K562 (cell line): ENCODE data around the gene CYSRT1. TPM values are rescaled to one million over a fixed set of nuclear protein-coding genes. Genes with fewer than 3 reads are reported as not detected.
A peak's percentile ranks its signal among the peaks of the same experiment; 100 is the strongest.

Experiments
- ATAC-seq: fragments of 200-7000 bp; cut with Tn5 transposase; 3 replicates; pipeline ENCODE4 v1.9.1; 2020; ENCODE audit warnings: moderate library complexity
- Bru-seq: library from RNA; stranded (reverse); fragments of 400-500 nt; gene quantifications from one replicate; lab custom pipeline; 2021; lab: Mats Ljungman, UMichigan
- BruChase-seq, 2 experiments: library from RNA; stranded (reverse); fragments of 400-500 nt; gene quantifications; one replicate each; lab custom pipeline; 2021; lab: Mats Ljungman, UMichigan
- BruUV-seq: library from RNA; stranded (reverse); fragments of 400-500 nt; replicated peaks from 2 replicates; lab custom pipeline; 2021; lab: Mats Ljungman, UMichigan
- CTCF ChIA-PET: fragments of 300-600 bp; formaldehyde crosslinking; extraction: SDS; loops from one replicate; lab custom pipeline; 2021; ENCODE audit warnings: low intra/inter-chr PET ratio; lab: Yijun Ruan, JAX
- POLR2A ChIA-PET: fragments of 300-600, 350-650 bp; sonication (Branson Sonifier 250); formaldehyde crosslinking; extraction: SDS; loops from one replicate; lab custom pipeline; 2021; ENCODE audit warnings: antibody characterized with exemption, inconsistent platforms; lab: Yijun Ruan, JAX
- DNase-seq, 4 experiments: peaks; one replicate each; pipeline versions ENCODE4 v3.0.0 to v3.0.0-alpha.2; 2011 to 2018; ENCODE audit warnings: low spot score in 3 of 4, mixed read lengths in 3 of 4; ENCODE audit errors: extremely low read depth in 1 of 4
- FAIRE-seq: peaks from 2 replicates; lab custom pipeline; 2011; peaks lifted over from hg19 to GRCh38; lab: Jason Lieb, UNC
- H2AFZ ChIP-seq: 2 replicates; pipeline ENCODE4 v1.6.0; 2011; ENCODE audit warnings: low read depth, low read length, control low read depth, inconsistent platforms
- H3K27ac ChIP-seq: fragments of 200-600 bp; 3 replicates; pipeline ENCODE4 v1.8.0; 2011; ENCODE audit warnings: low read depth, mild to moderate bottlenecking, control low read depth, inconsistent platforms, low read length, moderate library complexity, mixed read lengths; ENCODE audit errors: extremely low read depth
- H3K27me3 ChIP-seq, 2 experiments: fragments of 300-600 bp in 1 of 2; 2 replicates in 1 of 2; 3 replicates in 1 of 2; pipeline versions ENCODE4 v1.6.0 to v1.8.0; 2011; ENCODE audit warnings: inconsistent platforms in 2 of 2, low read length in 2 of 2, mild to moderate bottlenecking in 1 of 2, mixed read lengths in 1 of 2, moderate library complexity in 1 of 2; ENCODE audit not compliant: control insufficient read depth in 2 of 2, insufficient read depth in 2 of 2
- H3K36me3 ChIP-seq: fragments of 300-600 bp; 3 replicates; pipeline ENCODE4 v1.8.0; 2011; ENCODE audit warnings: mild to moderate bottlenecking, low read length, inconsistent platforms; ENCODE audit not compliant: control insufficient read depth, insufficient read depth
- H3K4me1 ChIP-seq, 2 experiments: fragments of 200-600 bp in 1 of 2; replicated peaks in 1 of 2; 2 replicates in 1 of 2; 3 replicates in 1 of 2; pipeline versions ENCODE4 v1.5.1 to v1.8.0; 2011; ENCODE audit warnings: inconsistent platforms in 2 of 2, low read length in 2 of 2, mild to moderate bottlenecking in 1 of 2, mixed read lengths in 1 of 2, moderate library complexity in 1 of 2; ENCODE audit not compliant: control insufficient read depth in 2 of 2, insufficient read depth in 2 of 2
- H3K4me2 ChIP-seq: 2 replicates; pipeline ENCODE4 v1.6.1; 2011; ENCODE audit warnings: low read length, control low read depth, inconsistent platforms, mixed read lengths; ENCODE audit not compliant: insufficient read depth
- H3K4me3 ChIP-seq: fragments of 200-600 bp; sonication (generic), shearing (Covaris generic); 2 replicates; pipeline ENCODE4 v1.5.1; 2016; ENCODE audit warnings: control low read depth, inconsistent platforms
- H3K79me2 ChIP-seq: fragments of 200-600 bp; 3 replicates; pipeline ENCODE4 v1.8.0; 2011; ENCODE audit warnings: low read length, inconsistent platforms; ENCODE audit not compliant: control insufficient read depth, insufficient read depth
- H3K9ac ChIP-seq, 2 experiments: 2 replicates each; pipeline versions ENCODE4 v1.6.0 to v1.6.1; 2011; ENCODE audit warnings: low read depth in 2 of 2, low read length in 2 of 2, control low read depth in 1 of 2, inconsistent platforms in 1 of 2, mild to moderate bottlenecking in 1 of 2, mixed read lengths in 1 of 2; ENCODE audit not compliant: insufficient read depth in 1 of 2
- H3K9me1 ChIP-seq: one replicate; pipeline ENCODE4 v1.6.0; 2011; ENCODE audit warnings: inconsistent platforms, mild to moderate bottlenecking, low read length, moderate library complexity; ENCODE audit not compliant: control insufficient read depth, insufficient read depth
- H3K9me3 ChIP-seq: replicated peaks from 2 replicates; pipeline ENCODE4 v1.5.1; 2011; ENCODE audit warnings: low read depth, low read length, inconsistent platforms; ENCODE audit not compliant: control insufficient read depth, insufficient read depth
- H4K20me1 ChIP-seq: replicated peaks from 2 replicates; pipeline ENCODE4 v1.6.1; 2011; ENCODE audit warnings: low read length, inconsistent platforms, mixed read lengths; ENCODE audit not compliant: control insufficient read depth, insufficient read depth
- CREB1 ChIP-seq, 2 experiments: sonication (generic) in 1 of 2; formaldehyde crosslinking in 1 of 2; IDR thresholded peaks; 2 replicates each; pipeline versions ENCODE4 v1.6.1 to v1.8.0; 2012 to 2022; ENCODE audit warnings: inconsistent platforms in 1 of 2, mild to moderate bottlenecking in 1 of 2, missing genetic modification reagents in 1 of 2, moderate library complexity in 1 of 2
- NFIC ChIP-seq: fragments of 450-650 bp; IDR thresholded peaks from 2 replicates; pipeline ENCODE4 v1.6.1; 2017; ENCODE audit warnings: mild to moderate bottlenecking, inconsistent platforms
- TFAP4 ChIP-seq: sonication (generic); formaldehyde crosslinking; IDR thresholded peaks from 2 replicates; pipeline ENCODE4 v1.8.0; 2022; ENCODE audit warnings: missing genetic modification reagents, mild to moderate bottlenecking, moderate library complexity, borderline replicate concordance
- WGBS: fragments of 100-300 bp; shearing (Covaris generic); methylation state at CpG from one replicate; pipeline ENCODE4 v1.1.6; 2016; ENCODE audit warnings: low coverage, mixed read lengths; ENCODE audit not compliant: insufficient coverage; ENCODE audit errors: missing lambda C conversion rate; 5-methylcytosine and 5-hydroxymethylcytosine counted together
- in situ Hi-C: fragments of 300-500 bp; cut with MboI; formaldehyde crosslinking; loops from 4 replicates; pipeline ENCODE4 v1.15.0; 2018; ENCODE audit warnings: inconsistent platforms, mixed read lengths
- intact Hi-C: fragments of 100-400 bp; cut with micrococcal nuclease; formaldehyde crosslinking; loops from 2 replicates; pipeline ENCODE4 v1.14.2; 2022
- long read RNA-seq, 3 experiments: library from polyadenylated mRNA in 2 of 3; library from RNA in 1 of 3; unstranded in 2 of 3; stranded (forward) in 1 of 3; transcript quantifications; one replicate each; pipeline ENCODE4 v2.0.0, GENCODE V29; 2019 to 2022
- polyA minus RNA-seq, 3 experiments: library from RNA; depleted of rRNA, polyadenylated mRNA; stranded (reverse); fragments of >200 nt; gene quantifications; 2 replicates each; pipeline ENCODE4 v1.2.3, GENCODE V29; 2011
- polyA plus RNA-seq, 8 experiments: library from polyadenylated mRNA; depleted of rRNA in 4 of 8; stranded (reverse) in 5 of 8; unstranded in 3 of 8; fragments of >200 nt; fragmentation: Nextera tagmentation in 2 of 8; fragmentation: Illumina TruSeq in 1 of 8; extraction: Ambion mirVana in 2 of 8; extraction: Trizol in 1 of 8; gene quantifications; 2 replicates each; pipeline versions ENCODE4 v1.2.1 to v1.2.3, GENCODE V29; 2011 to 2014; ENCODE audit warnings: inconsistent platforms in 1 of 8, missing spikeins in 1 of 8
- total RNA-seq, 7 experiments: library from RNA; depleted of rRNA in 6 of 7; stranded (reverse); fragments of >200 nt in 6 of 7; fragmentation: Illumina TruSeq in 2 of 7; extraction: Trizol in 2 of 7; gene quantifications; 2 replicates each; pipeline versions ENCODE4 v1.2.1 to v1.2.3, GENCODE V29; 2011 to 2021; ENCODE audit warnings: low replicate concordance in 1 of 7

Gene CYSRT1
- 1.2 TPM in 1 of 2 replicates, not detected in the other for total RNA-seq (2011; cell fraction: chromatin; rRNA removed; ENCODE audit: low replicate concordance)
- total RNA-seq (2011; cell fraction: nucleolus; rRNA removed): 0.92 and 1.2 TPM in 2 replicates
- total RNA-seq (2011; cell fraction: nucleoplasm; rRNA removed): 0.46 and 0.51 TPM in 2 replicates
- 0.41 and 0.73 TPM in 2 replicates for total RNA-seq (2014; rRNA removed)
- not detected in 2 replicates for total RNA-seq (2014; rRNA removed; fragmentation: Illumina TruSeq; extraction: Trizol)
- total RNA-seq (2015; rRNA removed; fragmentation: Illumina TruSeq; extraction: Trizol): 0.22 and 0.60 TPM in 2 replicates
- total RNA-seq (2021): 0.22 and 0.60 TPM in 2 replicates
- 0.24 and 0.91 TPM in 2 replicates for polyA plus RNA-seq (2011; rRNA removed)
- polyA plus RNA-seq (2011; cell fraction: cytosol; rRNA removed): 0.66 and 2.3 TPM in 2 replicates
- 0.42 and 0.61 TPM in 2 replicates for polyA plus RNA-seq (2011; cell fraction: nucleus; rRNA removed)
- polyA plus RNA-seq (2012): 0.47 and 1.4 TPM in 2 replicates
- 0.32 TPM in 1 of 2 replicates, not detected in the other for polyA plus RNA-seq (2014; fragmentation: Illumina TruSeq; extraction: Trizol)
- polyA plus RNA-seq (2014; fragmentation: Nextera tagmentation; extraction: Ambion mirVana): under 1 TPM in 1 of 2 experiments, not detected in 1; 0.04 TPM
- polyA plus RNA-seq (2014; rRNA removed): 0.15 and 1.4 TPM in 2 replicates
- 0.32 TPM in 1 of 2 replicates, not detected in the other for polyA minus RNA-seq (2011; rRNA and poly(A)+ RNA removed)
- not detected in 2 replicates for polyA minus RNA-seq (2011; cell fraction: cytosol; rRNA and poly(A)+ RNA removed)
- polyA minus RNA-seq (2011; cell fraction: nucleus; rRNA and poly(A)+ RNA removed): 0.54 and 0.56 TPM in 2 replicates
- percentile 32 among the genes with signal in this experiment for Bru-seq, nascent RNA
- percentile 35 among the genes with signal in this experiment for BruChase-seq, experiment 1, labeled RNA remaining after a 2-hour chase
- percentile 12 among the genes with signal in this experiment for BruChase-seq, experiment 2, labeled RNA remaining after a 6-hour chase
- long read RNA-seq, experiment 1, partial matches to known transcripts: 0 of 2 reads
- long read RNA-seq, experiment 1, other reads (novel, unspliced or antisense): 1 of 2 reads
- long read RNA-seq, experiment 2: 0 reads
- long read RNA-seq, experiment 3: 0 reads

GRCh38 chr9:137224830-137225694 is at the start of gene CYSRT1:
TSS of gene CYSRT1 (plus strand) at chr9:137225174. CDS start at chr9:137225622, 448 bp downstream.
- Histone ChIP-seq H3K4me3 (peak within 1 kb of the TSS; percentile 85), H3K4me2 (peak within 1 kb of the TSS; percentile 92), H3K9me1 (no peaks in the 10 kb centered on the region), H2AFZ (peak within 1 kb of the TSS; percentile 89), H3K9ac (peak within 1 kb of the TSS; percentile 85 to 97), H3K9me3 (no peaks in the 10 kb centered on the region), H3K36me3 (no peaks in the 10 kb centered on the region; the same call in 2 of the 3 replicates), H3K27me3 (no peaks in the 10 kb centered on the region), H3K4me1 (peaks cover 21 to 95% of the 10 kb centered on the region in 2 experiments), H3K79me2 (no peaks in the 10 kb centered on the region), H4K20me1 (no peaks in the 10 kb centered on the region), H3K27ac (peak within 1 kb of the TSS; percentile 83)
- peak; percentile 13; the same call in 1 of the 2 replicates for TF ChIP-seq TFAP4 (CRISPR knock-in tag)
- TF ChIP-seq CREB1 (IDR thresholded peaks at IDR 0.05): no peak
- TF ChIP-seq CREB1 (CRISPR knock-in tag; IDR thresholded peaks at IDR 0.05): 0 out of 2 replicates have a peak, but pooled peaks have one; percentile 16
- no peak for TF ChIP-seq NFIC
- CTCF ChIA-PET: interaction anchor here (0.6 to 1.0 kb wide), 2 partner anchors 47 to 438 kb away, joined by 3 to 4 read pairs; no protein-coding TSS in a partner anchor
- no peak for ATAC-seq
- POLR2A ChIA-PET: interaction anchor here (0.5 to 2.1 kb wide), 5 partner anchors 15 to 691 kb away, joined by 3 to 12 read pairs (median 4); partner anchors contain the start of gene TUBB4B
- FAIRE-seq: no peak
- DNase-seq: peak in 2 of 4 experiments; percentile 27 to 34
- no TSS peak for BruUV-seq
- in situ Hi-C loops: loop anchor here (5.0 to 25.0 kb wide), 3 partner anchors 38 to 438 kb away; partner anchors contain the start of genes ANAPC2, CCDC183, SSNA1 and TMEM141
- 46% methylated on average over 19 of the region's 23 CpGs for WGBS
- intact Hi-C loops: no loop called here
